Activated B cell treated with CpG ODN at 0.5 μM for 24 hours (primary cell): Measurements from ENCODE around the gene TAP2. TPM values are rescaled to one million over a fixed set of nuclear protein-coding genes. Genes with fewer than 3 reads are reported as not detected.

Source experiments
- ATAC-seq: fragments of 200-7000 bp; cut with Tn5 transposase; one replicate; pipeline ENCODE4 v1.10.0; 2021; ENCODE audit warnings: low read depth, mild to moderate bottlenecking, moderate library complexity
- CTCF ChIA-PET: fragments of 350-600 bp; sonication (Branson Sonifier 250); formaldehyde crosslinking; loops from one replicate; lab custom pipeline; 2021; ENCODE audit warnings: antibody characterized with exemption; lab: Charles Lee
- POLR2A ChIA-PET: fragments of 350-600 bp; sonication (Branson Sonifier 250); formaldehyde crosslinking; loops from one replicate; lab custom pipeline; 2021; ENCODE audit warnings: antibody characterized with exemption; lab: Charles Lee
- DNase-seq: peaks from one replicate; pipeline ENCODE4 v3.0.0; 2022
- H3K27ac Mint-ChIP-seq: one replicate; pipeline ENCODE4 v1.8.0; 2020; ENCODE audit warnings: mixed read lengths
- H3K27me3 Mint-ChIP-seq: one replicate; pipeline ENCODE4 v1.8.0; 2021; ENCODE audit warnings: mixed read lengths
- H3K36me3 Mint-ChIP-seq: one replicate; pipeline ENCODE4 v1.8.0; 2021; ENCODE audit warnings: low read depth, mixed read lengths
- H3K4me1 Mint-ChIP-seq: one replicate; pipeline ENCODE4 v1.8.0; 2021; ENCODE audit warnings: mixed read lengths
- H3K4me3 Mint-ChIP-seq: one replicate; pipeline ENCODE4 v1.8.0; 2020; ENCODE audit warnings: mild to moderate bottlenecking, mixed read lengths
- H3K9me3 Mint-ChIP-seq: one replicate; pipeline ENCODE4 v1.8.0; 2020; ENCODE audit warnings: mixed read lengths
- intact Hi-C: fragments of 100-400 bp; cut with micrococcal nuclease; formaldehyde crosslinking; loops from one replicate; pipeline ENCODE4 v1.15.1; 2024
- total RNA-seq: library from RNA; stranded (reverse); gene quantifications from 2 replicates; pipeline ENCODE4 v1.2.3, GENCODE V29; 2022
- TF ChIP-seq, protein P1 (sequence below): fragments of 200-600 bp; IDR thresholded peaks from one replicate; pipeline ENCODE4 v1.8.0; 2022; ENCODE audit warnings: antibody characterized with exemption, mild to moderate bottlenecking

TAP2 gene
- total RNA-seq, 1 donor from 2014 or later: 172 TPM

DNA sequence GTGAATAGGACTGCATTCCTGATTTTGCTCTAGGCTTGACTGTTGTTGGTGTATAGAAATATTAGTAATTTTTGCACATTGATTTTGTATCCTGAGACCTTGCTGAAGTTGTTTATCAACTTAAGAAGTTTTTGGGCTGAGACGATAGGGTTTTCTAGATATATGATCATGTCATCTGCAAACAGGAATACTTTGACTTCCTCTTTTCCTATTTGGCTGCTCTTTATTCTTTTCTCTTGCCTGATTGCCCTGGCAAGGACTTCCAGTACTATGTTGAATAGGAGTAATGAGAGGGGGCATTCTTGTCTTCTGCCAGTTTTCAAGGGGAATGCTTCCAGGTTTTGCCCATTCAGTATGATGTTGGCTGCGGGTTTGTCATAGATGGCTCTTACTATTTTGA, 35.1 kb downstream of the TAP2 start:
- ATAC-seq: no peak
- H3K36me3 Mint-ChIP-seq: peaks cover 16% of the 10 kb centered on the region
- ChIA-PET CTCF (interaction anchor here (0.6 kb wide), 1 partner anchor 68 kb away, joined by 3 read pairs; no protein-coding TSS in a partner anchor), POLR2A (no interaction called here)
- intact Hi-C loops: no loop called here
- H3K27me3 Mint-ChIP-seq: no peaks in the 10 kb centered on the region
- H3K4me3 Mint-ChIP-seq: no peak overlapping the region
- H3K27ac Mint-ChIP-seq: no peak overlapping the region
- TF ChIP-seq, protein P1, sequence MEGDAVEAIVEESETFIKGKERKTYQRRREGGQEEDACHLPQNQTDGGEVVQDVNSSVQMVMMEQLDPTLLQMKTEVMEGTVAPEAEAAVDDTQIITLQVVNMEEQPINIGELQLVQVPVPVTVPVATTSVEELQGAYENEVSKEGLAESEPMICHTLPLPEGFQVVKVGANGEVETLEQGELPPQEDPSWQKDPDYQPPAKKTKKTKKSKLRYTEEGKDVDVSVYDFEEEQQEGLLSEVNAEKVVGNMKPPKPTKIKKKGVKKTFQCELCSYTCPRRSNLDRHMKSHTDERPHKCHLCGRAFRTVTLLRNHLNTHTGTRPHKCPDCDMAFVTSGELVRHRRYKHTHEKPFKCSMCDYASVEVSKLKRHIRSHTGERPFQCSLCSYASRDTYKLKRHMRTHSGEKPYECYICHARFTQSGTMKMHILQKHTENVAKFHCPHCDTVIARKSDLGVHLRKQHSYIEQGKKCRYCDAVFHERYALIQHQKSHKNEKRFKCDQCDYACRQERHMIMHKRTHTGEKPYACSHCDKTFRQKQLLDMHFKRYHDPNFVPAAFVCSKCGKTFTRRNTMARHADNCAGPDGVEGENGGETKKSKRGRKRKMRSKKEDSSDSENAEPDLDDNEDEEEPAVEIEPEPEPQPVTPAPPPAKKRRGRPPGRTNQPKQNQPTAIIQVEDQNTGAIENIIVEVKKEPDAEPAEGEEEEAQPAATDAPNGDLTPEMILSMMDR: no peak
- peaks cover 7% of the 10 kb centered on the region for H3K9me3 Mint-ChIP-seq
- DNase-seq: no peak
- peaks cover 21% of the 10 kb centered on the region for H3K4me1 Mint-ChIP-seq

DNA sequence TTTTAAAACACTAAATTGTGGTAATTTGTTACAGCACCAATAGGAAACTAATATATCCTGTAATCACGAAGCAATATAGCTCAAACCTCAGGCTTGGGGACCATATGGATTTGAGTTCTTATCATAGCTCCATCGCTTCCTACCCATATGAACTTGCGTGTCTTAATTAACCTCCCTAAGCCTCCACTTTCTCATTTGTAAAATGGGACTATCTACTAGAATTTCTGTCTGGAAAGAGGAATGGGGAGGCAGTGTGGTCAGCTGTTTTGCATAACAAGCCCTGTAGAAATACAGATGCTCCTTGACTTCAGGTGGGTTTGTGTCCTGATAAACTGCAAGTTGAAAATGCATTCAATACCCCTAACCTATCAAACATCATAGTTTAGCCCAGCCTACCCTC, 38.8 kb downstream of the TAP2 start:
- Mint-ChIP-seq H3K36me3 (no peaks in the 10 kb centered on the region), H3K4me3 (no peak overlapping the region), H3K27ac (no peak overlapping the region), H3K9me3 (peaks cover 6% of the 10 kb centered on the region), H3K27me3 (no peaks in the 10 kb centered on the region), H3K4me1 (peaks cover 34% of the 10 kb centered on the region)
- DNase-seq: no peak
- TF ChIP-seq, protein P1: no peak
- ATAC-seq: no peak
- intact Hi-C loops: loop anchor here (10.0 kb wide), 1 partner anchor 755 kb away; no protein-coding TSS in a partner anchor
- ChIA-PET CTCF (interaction anchor here (1.0 to 1.7 kb wide), 5 partner anchors 8 to 68 kb away, joined by 3 to 10 read pairs (median 3); partner anchors contain the start of gene TAP2), POLR2A (interaction anchor here (0.7 to 1.7 kb wide), 8 partner anchors 13 to 340 kb away, joined by 3 to 8 read pairs (median 4); partner anchors contain the start of genes HLA-DOB, PSMB9, TAP1 and TAP2)

DNA sequence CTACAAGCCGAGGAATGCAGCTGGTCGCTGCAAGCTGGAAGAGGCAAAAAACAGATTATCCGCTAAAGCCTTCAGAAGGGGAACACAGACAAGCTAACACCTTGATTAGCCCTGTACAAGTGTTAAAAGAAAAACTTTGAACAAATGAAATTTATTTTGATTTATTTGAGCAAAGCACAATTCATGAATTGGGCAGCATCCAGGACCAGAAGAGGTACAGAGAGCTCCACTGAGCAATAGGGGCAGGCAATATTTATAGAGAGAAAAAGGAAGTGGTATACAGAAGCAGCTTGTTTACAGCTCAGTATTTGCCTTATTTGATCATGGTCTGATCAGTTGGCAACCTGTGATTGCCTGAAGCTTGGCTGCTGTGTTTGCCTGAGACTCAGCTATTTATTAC, 39.4 kb downstream of the TAP2 start:
- no peaks in the 10 kb centered on the region for H3K27me3 Mint-ChIP-seq
- POLR2A ChIA-PET: interaction anchor here (0.7 to 1.7 kb wide), 6 partner anchors 14 to 68 kb away, joined by 3 to 7 read pairs (median 3); partner anchors contain the start of genes HLA-DOB, PSMB9, TAP1 and TAP2
- no peak overlapping the region for H3K4me3 Mint-ChIP-seq
- ATAC-seq: no peak
- CTCF ChIA-PET: interaction anchor here (1.0 to 1.8 kb wide), 5 partner anchors 13 to 385 kb away, joined by 3 to 10 read pairs (median 6); partner anchors contain the start of gene TAP2
- peaks cover 6% of the 10 kb centered on the region for H3K9me3 Mint-ChIP-seq
- no peaks in the 10 kb centered on the region for H3K36me3 Mint-ChIP-seq
- intact Hi-C loops: loop anchor here (10.0 kb wide), 1 partner anchor 754 kb away; no protein-coding TSS in a partner anchor
- DNase-seq: no peak
- no peak overlapping the region for H3K27ac Mint-ChIP-seq
- TF ChIP-seq, protein P1: no peak
- peaks cover 40% of the 10 kb centered on the region for H3K4me1 Mint-ChIP-seq

DNA sequence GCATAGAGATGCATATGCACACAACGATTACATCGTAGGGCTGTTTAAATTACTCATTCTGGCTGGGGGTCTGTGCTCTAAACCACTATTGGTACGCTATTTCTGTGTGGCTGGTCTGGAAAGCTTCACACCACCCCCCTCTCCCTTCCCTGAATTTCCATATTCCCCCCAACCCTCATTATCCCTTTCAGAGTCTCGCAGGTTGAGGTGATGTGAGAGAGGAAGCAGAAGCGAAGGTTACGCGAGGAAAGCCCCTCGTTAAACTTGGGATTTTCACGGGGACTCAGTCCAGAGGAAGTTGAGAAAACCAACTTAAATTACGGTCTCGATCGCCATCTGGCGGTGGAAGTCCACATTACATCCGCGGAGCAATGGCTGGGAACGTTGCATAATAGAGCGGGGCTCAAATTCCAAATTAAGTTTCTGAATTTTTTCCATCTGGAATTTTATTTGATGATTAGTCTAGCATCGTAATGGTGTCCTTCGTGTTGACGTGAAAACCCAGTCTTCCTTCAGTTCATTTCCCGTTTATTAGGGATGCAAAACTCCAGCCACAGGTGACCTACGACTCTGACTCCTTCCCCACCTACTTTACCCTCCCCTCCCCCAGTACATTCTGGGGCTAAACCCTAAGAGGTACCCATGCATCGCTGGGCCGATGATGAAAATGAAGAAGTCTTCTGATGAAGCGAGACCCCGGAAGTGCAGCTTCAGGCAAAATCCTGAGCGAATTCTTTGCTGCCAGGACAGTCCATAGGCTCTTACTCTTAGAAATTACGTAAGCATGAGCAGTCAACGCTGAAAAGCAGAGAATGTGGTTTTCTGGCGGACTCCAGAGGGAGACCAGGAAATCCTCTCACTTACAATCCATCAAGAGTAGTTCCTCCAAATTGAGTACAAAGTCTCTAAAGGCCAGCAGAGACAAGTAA, 41.4 kb downstream of the TAP2 start:
- intact Hi-C loops: loop anchor here (1.0 to 10.0 kb wide), 10 partner anchors 18 to 752 kb away; partner anchors contain the start of genes HLA-DQB1 and TAP2
- peaks cover 40% of the 10 kb centered on the region for H3K4me1 Mint-ChIP-seq
- peak overlapping the region; percentile 82 for H3K4me3 Mint-ChIP-seq
- TF ChIP-seq, protein P1: peak; percentile 91
- DNase-seq: peak; percentile 82
- H3K9me3 Mint-ChIP-seq: peaks cover 6% of the 10 kb centered on the region
- H3K36me3 Mint-ChIP-seq: no peaks in the 10 kb centered on the region
- POLR2A ChIA-PET: interaction anchor here (0.5 to 2.2 kb wide), 16 partner anchors 9 to 1177 kb away, joined by 3 to 16 read pairs (median 4); partner anchors contain the start of genes HLA-DQB1, HLA-DRA, PSMB8 and PSMB9
- peak overlapping the region; percentile 95 for H3K27ac Mint-ChIP-seq
- no peaks in the 10 kb centered on the region for H3K27me3 Mint-ChIP-seq
- CTCF ChIA-PET: interaction anchor here (1.0 to 2.3 kb wide), 11 partner anchors 10 to 383 kb away, joined by 3 to 13 read pairs (median 5); partner anchors contain the start of genes PSMB9, TAP1 and TAP2
- ATAC-seq: peak; percentile 87
